Measurements from ENCODE around the gene HAND2. TPM values are rescaled to one million over a fixed set of nuclear protein-coding genes. Genes with fewer than 3 reads are reported as not detected.

Gene HAND2
- total RNA-seq, 4 donors from 2014 or later = 73.0 to 138 (median 128) TPM

DNA sequence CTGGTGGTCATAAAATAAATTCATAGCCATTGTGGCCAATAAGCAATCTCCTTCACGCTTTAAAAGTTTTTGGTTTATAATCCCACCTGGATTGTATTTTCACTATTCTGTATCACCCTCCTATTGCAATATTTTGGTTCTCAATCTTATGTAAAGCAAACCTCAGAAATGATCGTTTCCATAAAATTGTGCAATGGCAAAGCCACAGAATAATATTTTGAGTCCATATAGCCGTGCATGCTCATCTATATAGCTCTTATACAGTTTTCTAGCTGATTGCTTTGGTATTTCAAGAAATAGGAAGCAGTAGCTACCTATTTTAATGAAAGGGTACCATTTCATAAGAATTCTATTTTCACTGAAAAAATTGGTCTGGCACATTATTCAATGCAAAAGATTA is 10.0 kb upstream of the HAND2 start:
- Histone ChIP-seq H3K27me3 (peaks cover 38% of the 10 kb centered on the region), H3K4me1 (peaks cover 2 to 42% (median 8%) of the 10 kb centered on the region in 3 donors), H3K4me3 (no peak overlapping the region), H3K9me3 (no peaks in the 10 kb centered on the region), H3K27ac (peak overlapping the region; percentile 51 to 98 (median 76)), H3K36me3 (peaks cover 0 to 7% of the 10 kb centered on the region in 2 donors)
- TF ChIP-seq, protein P1, sequence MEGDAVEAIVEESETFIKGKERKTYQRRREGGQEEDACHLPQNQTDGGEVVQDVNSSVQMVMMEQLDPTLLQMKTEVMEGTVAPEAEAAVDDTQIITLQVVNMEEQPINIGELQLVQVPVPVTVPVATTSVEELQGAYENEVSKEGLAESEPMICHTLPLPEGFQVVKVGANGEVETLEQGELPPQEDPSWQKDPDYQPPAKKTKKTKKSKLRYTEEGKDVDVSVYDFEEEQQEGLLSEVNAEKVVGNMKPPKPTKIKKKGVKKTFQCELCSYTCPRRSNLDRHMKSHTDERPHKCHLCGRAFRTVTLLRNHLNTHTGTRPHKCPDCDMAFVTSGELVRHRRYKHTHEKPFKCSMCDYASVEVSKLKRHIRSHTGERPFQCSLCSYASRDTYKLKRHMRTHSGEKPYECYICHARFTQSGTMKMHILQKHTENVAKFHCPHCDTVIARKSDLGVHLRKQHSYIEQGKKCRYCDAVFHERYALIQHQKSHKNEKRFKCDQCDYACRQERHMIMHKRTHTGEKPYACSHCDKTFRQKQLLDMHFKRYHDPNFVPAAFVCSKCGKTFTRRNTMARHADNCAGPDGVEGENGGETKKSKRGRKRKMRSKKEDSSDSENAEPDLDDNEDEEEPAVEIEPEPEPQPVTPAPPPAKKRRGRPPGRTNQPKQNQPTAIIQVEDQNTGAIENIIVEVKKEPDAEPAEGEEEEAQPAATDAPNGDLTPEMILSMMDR (IDR thresholded peaks at IDR 0.05) = no peak
- TF ChIP-seq EP300 (IDR thresholded peaks at IDR 0.05) = no peak
- no peak for TF ChIP-seq POLR2AphosphoS5 (IDR thresholded peaks at IDR 0.05)
- no peak for TF ChIP-seq POLR2A (IDR thresholded peaks at IDR 0.05)
- no peak for ATAC-seq
- 58 to 81% methylated on average over 3 of the region's 3 CpGs for WGBS, 2 donors (ENCODE audit: low coverage in 1 of 2)

DNA sequence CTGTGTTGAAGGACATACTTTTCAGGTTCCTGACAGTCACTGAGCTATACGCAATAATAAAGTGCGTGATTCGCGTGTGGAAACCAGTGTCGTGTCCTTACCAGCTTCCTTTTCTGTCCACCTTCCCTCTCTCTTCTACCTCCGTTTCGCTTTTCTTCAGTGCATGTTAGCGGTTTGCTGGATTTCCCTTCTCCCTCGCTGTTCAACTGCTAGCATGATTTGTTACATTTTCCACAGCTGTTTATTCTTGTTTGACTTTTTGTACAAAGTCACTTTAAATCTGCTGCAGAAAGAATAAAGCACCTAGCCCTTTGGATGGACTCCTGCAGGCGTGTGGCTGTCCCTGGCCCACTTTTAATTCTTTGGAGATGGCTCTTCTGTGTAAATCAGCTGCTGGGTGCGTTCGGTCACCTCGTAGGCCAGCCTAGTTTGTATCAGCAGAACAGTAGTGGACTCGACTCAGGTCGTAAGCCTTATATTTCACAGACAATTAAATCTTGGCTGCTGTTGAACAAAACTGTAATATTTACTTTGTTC is 8.9 kb upstream of the HAND2 start:
- Histone ChIP-seq H3K27me3 (peaks cover 38% of the 10 kb centered on the region), H3K4me3 (peak overlapping the region; percentile 26 to 54), H3K27ac (peak overlapping the region; percentile 14 to 98 (median 76)), H3K36me3 (peaks cover 0 to 7% of the 10 kb centered on the region in 2 donors), H3K4me1 (peaks cover 2 to 42% (median 8%) of the 10 kb centered on the region in 3 donors), H3K9me3 (no peaks in the 10 kb centered on the region)
- ATAC-seq = peak; percentile 35
- 1 to 6% methylated on average over 7 to 13 of the region's 15 CpGs for WGBS, 2 donors (ENCODE audit: low coverage in 1 of 2)
- TF ChIP-seq EP300 (IDR thresholded peaks at IDR 0.05) (no peak), POLR2AphosphoS5 (IDR thresholded peaks at IDR 0.05) (no peak), POLR2A (IDR thresholded peaks at IDR 0.05) (no peak)
- TF ChIP-seq, protein P1 (IDR thresholded peaks at IDR 0.05) = no peak

DNA sequence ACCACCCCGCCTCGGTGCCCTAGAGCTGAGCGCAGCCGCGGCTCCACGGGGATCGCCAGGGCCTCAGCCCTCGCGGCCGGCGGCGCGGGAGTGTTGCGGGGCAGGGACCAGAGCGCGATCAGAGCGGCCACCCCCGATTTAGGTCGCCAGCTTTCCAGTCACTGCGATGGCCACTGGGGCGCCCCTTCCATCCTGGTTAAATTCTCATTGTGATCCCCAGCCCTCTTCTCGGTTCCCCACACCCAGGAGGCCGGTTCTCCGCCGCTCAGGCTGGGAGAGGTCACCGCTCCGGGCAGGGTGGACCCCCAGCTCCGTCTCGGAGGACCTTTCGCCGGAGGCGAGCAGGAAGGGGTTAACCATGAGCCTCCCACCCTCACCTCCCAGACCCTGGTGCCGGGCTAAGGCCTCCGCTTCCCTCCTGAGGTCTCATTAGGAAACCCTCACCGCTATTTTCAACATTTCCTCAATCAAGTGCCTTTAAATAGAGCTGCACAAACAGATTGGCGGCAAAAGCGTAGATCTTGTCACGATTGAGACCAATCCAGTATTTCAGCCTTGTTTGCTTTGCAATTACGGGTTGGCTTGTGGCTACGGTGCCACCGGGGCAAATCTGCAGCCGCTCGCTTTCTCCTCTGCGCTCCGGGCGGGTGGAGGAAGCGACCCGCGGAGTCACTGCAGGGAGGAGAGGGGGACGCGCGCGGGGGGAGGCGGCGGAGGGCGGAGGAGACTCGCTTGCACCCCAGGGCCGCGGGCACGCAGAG is 8.3 kb upstream of the HAND2 start:
- TF ChIP-seq EP300 (IDR thresholded peaks at IDR 0.05) (no peak), POLR2AphosphoS5 (IDR thresholded peaks at IDR 0.05) (peak; percentile 14), POLR2A (IDR thresholded peaks at IDR 0.05) (no peak)
- H3K9me3 ChIP-seq = no peaks in the 10 kb centered on the region
- H3K36me3 ChIP-seq = peaks cover 0 to 7% of the 10 kb centered on the region in 2 donors
- ATAC-seq = peak; percentile 54
- H3K4me3 ChIP-seq = peak overlapping the region; percentile 26 to 54
- peaks cover 39% of the 10 kb centered on the region for H3K27me3 ChIP-seq
- WGBS, 2 donors (ENCODE audit: low coverage in 1 of 2) = 6 to 12% methylated on average over 6 to 13 of the region's 60 CpGs
- peaks cover 2 to 43% (median 8%) of the 10 kb centered on the region in 3 donors for H3K4me1 ChIP-seq
- peak overlapping the region; percentile 14 to 98 (median 76) for H3K27ac ChIP-seq

DNA sequence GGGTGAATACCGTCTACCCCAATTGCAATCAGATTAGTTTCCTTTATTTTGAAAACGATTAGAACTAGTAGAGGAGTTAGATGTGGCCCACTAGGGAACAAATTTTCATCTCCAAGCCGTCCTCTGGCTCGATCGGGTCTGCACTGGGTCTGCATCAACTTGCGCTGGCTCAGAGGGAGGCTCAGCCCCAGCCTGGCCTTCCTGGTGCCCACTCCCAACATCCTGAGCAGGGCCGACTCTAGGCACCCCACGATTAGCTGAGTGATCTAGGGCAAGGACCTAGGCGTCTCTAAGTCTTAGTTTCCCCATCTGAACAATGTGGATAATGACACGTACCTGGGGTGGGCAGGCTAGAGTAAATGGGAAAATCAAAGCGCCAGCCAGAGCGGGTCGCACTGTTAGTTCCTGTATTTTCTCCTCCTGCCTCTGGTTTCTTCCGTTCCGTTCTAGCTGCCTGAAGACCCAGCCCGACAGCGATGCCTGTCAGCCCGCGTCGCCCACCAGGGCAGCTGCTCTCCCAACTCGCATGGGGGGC is 7.7 kb upstream of the HAND2 start:
- no peak for ATAC-seq
- peaks cover 45% of the 10 kb centered on the region for H3K27me3 ChIP-seq
- TF ChIP-seq EP300 (IDR thresholded peaks at IDR 0.05) (no peak), POLR2A (IDR thresholded peaks at IDR 0.05) (no peak), POLR2AphosphoS5 (IDR thresholded peaks at IDR 0.05) (no peak)
- TF ChIP-seq, protein P1 (IDR thresholded peaks at IDR 0.05) = no peak
- peaks cover 0 to 14% of the 10 kb centered on the region in 2 donors for H3K36me3 ChIP-seq
- no peaks in the 10 kb centered on the region for H3K9me3 ChIP-seq
- H3K27ac ChIP-seq = peak overlapping the region in 3 of 4 donors; percentile 71 to 98 (median 82)
- WGBS, 2 donors (ENCODE audit: low coverage in 1 of 2) = 46 to 56% methylated on average over 5 to 9 of the region's 21 CpGs
- peak overlapping the region in 1 of 2 donors; percentile 54 for H3K4me3 ChIP-seq
- peaks cover 2 to 50% (median 8%) of the 10 kb centered on the region in 3 donors for H3K4me1 ChIP-seq

DNA sequence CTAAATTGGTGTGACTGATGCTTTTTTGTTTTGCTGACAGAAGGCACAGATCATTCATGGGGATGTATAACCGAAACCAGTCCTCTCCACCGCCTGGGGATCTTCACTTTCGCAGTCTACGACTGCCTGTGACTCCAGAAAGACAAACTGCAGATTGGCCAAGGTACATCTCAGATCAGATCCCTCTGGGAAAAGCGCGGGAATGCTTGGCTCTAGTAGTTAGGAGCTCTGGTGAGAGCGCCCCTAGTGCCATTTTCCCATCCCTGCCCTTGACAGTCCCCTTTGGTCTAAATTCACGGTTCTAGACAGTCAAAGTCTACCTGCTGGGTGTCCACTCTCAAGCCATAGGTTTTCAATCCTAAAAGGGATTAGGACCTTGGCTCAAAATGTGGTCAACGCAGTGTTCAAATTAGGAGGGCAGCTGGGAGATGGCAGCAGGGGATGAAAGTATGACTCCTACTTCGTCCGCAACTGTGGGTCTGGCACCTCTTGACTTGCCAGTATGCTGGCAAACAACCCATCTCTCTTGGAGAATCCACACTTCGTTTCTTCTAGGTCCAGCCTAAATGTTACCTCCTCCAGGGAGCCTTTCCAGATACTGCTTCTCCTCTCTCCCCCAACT is 6.9 kb upstream of the HAND2 start:
- Histone ChIP-seq H3K27me3 (peaks cover 50% of the 10 kb centered on the region), H3K4me3 (no peak overlapping the region), H3K9me3 (no peaks in the 10 kb centered on the region), H3K4me1 (peaks cover 2 to 56% (median 8%) of the 10 kb centered on the region in 3 donors), H3K36me3 (peaks cover 0 to 15% of the 10 kb centered on the region in 2 donors), H3K27ac (peak overlapping the region in 3 of 4 donors; percentile 45 to 98 (median 82))
- no peak for TF ChIP-seq EP300 (IDR thresholded peaks at IDR 0.05)
- TF ChIP-seq, protein P1 (IDR thresholded peaks at IDR 0.05) = no peak
- TF ChIP-seq POLR2A (IDR thresholded peaks at IDR 0.05) = no peak
- no peak for TF ChIP-seq POLR2AphosphoS5 (IDR thresholded peaks at IDR 0.05)
- no peak for ATAC-seq
- whole genome bisulfite sequencing, 2 donors (ENCODE audit: low coverage in 1 of 2) = 62 to 72% methylated on average over 4 to 11 of the region's 12 CpGs
